Aorta (tissue), 5 donors: ENCODE measurements around the gene RBM11. TPM values are rescaled to one million over a fixed set of nuclear protein-coding genes. Genes with fewer than 3 reads are reported as not detected.
"Not testable (repeated sequence)": the region's sequence is repeated elsewhere in the genome, so short reads cannot be mapped to it uniquely, and the experiment has no call there.

Experiments
- ATAC-seq: fragments of 200-7000 bp; cut with Tn5 transposase; one replicate; pipeline ENCODE4 v1.9.1; 2022; ENCODE audit warnings: moderate library complexity; ENCODE audit not compliant: low FRiP score
- DNase-seq, 2 donors: peaks; one replicate each; pipeline ENCODE4 v3.0.0-alpha.2; 2020
- H3K27ac ChIP-seq, 2 donors: one replicate each; pipeline ENCODE4 v1.5.1; 2013; ENCODE audit warnings: low read length in 2 of 2, mild to moderate bottlenecking in 2 of 2, moderate library complexity in 2 of 2, control low read depth in 1 of 2, inconsistent platforms in 1 of 2, low read depth in 1 of 2
- H3K27me3 ChIP-seq, 2 donors: one replicate each; pipeline ENCODE4 v1.6.1; 2013; ENCODE audit warnings: control low read depth in 1 of 2, low read length in 1 of 2, mild to moderate bottlenecking in 1 of 2, moderate library complexity in 1 of 2; ENCODE audit not compliant: insufficient read depth in 2 of 2, control insufficient read depth in 1 of 2
- H3K36me3 ChIP-seq, 2 donors: one replicate each; pipeline ENCODE4 v1.6.1; 2013; ENCODE audit warnings: control low read depth in 1 of 2, low read length in 1 of 2, mild to moderate bottlenecking in 1 of 2; ENCODE audit not compliant: insufficient read depth in 2 of 2, control insufficient read depth in 1 of 2
- H3K4me1 ChIP-seq, 2 donors: one replicate each; pipeline ENCODE4 v1.6.1; 2013; ENCODE audit warnings: low read length in 2 of 2, control low read depth in 1 of 2, mild to moderate bottlenecking in 1 of 2, moderate library complexity in 1 of 2; ENCODE audit not compliant: insufficient read depth in 2 of 2, control insufficient read depth in 1 of 2
- H3K4me3 ChIP-seq, 2 donors: one replicate each; pipeline ENCODE4 v1.5.1; 2013; ENCODE audit warnings: low read length in 2 of 2, control low read depth in 1 of 2, mild to moderate bottlenecking in 1 of 2
- H3K9me3 ChIP-seq: one replicate; pipeline ENCODE4 v1.6.1; 2013; ENCODE audit warnings: mild to moderate bottlenecking, low read length; ENCODE audit not compliant: control insufficient read depth
- WGBS, 2 donors: extraction: QIAGEN DNeasy Blood & Tissue Kit; methylation state at CpG; one replicate each; pipeline ENCODE4 v1.1.7; 2013; 5-methylcytosine and 5-hydroxymethylcytosine counted together
- intact Hi-C, 2 donors: fragments of 100-400 bp; cut with DNase I; formaldehyde crosslinking; loops; one replicate each; pipeline versions ENCODE4 v1.14.2 to v1.15.0; 2022
- long read RNA-seq, 2 donors: library from polyadenylated mRNA; unstranded; transcript quantifications; one replicate each; pipeline ENCODE4 v2.0.0, GENCODE V29; 2020 to 2021
- polyA plus RNA-seq, 2 donors: library from polyadenylated mRNA; stranded (reverse); fragments of 200-250 nt; gene quantifications; one replicate each; pipeline ENCODE4 v1.2.3, GENCODE V29; 2013
- total RNA-seq, 2 donors: library from RNA; stranded (reverse); fragmentation: NEBNext Ultra II Directional; extraction: Animal tissue kit (Norgen Biotek cat#: 25700); gene quantifications; one replicate each; pipeline ENCODE4 v1.2.1, GENCODE V29; 2021
- donor health status: healthy with polysubstance abuse.
- donor health status: Bipolar disorder and iron deficiency.
- donor health status: DM: no; HTN: no; CAD: no.
- donor health status: DM: no; HTN: no; CAD: no.
- donor health status: DM: yes; HTN: yes; CAD: no.

RBM11 gene
- total RNA-seq (1 to 10 TPM; 1.4 to 1.7 TPM), polyA plus RNA-seq (1 to 10 TPM in 1 of 2 donors, not detected in 1; 1.1 TPM)
- long read RNA-seq, donor 1, partial matches to known transcripts = 0 of 2 reads
- long read RNA-seq, donor 1, other reads (novel, unspliced or antisense) = 1 of 2 reads
- long read RNA-seq, donor 2 = 0 reads

- H3K4me3 ChIP-seq = peak within 1 kb of the TSS; percentile 1 to 22
- H3K9me3 ChIP-seq = no peaks in the 10 kb centered on the region
- ATAC-seq (peak; percentile 83), DNase-seq (peak; percentile 70 to 85)
- peaks cover 0 to 2% of the 10 kb centered on the region in 2 donors for H3K27me3 ChIP-seq
- no peak within 1 kb of the TSS for H3K27ac ChIP-seq
- H3K36me3 ChIP-seq = no peaks in the 10 kb centered on the region
- intact Hi-C loops = no loop called here
- WGBS, 2 donors = 1% methylated on average over 55 of the region's 55 CpGs
- no peaks in the 10 kb centered on the region for H3K4me1 ChIP-seq
Observed at GRCh38 chr21:14215971-14216641, at the start of gene RBM11. RBM11 (plus strand) TSS chr21:14216157; CDS start chr21:14216187, 30 bp downstream.

GRCh38 chr21:14166463-14167223 lies 49.3 kb upstream of the RBM11 start:
- H3K9me3 ChIP-seq, H3K36me3 ChIP-seq, DNase-seq, H3K4me3 ChIP-seq, H3K4me1 ChIP-seq, ATAC-seq, intact Hi-C loops, H3K27ac ChIP-seq, H3K27me3 ChIP-seq: not testable (repeated sequence)
- WGBS, 2 donors = 83 to 86% methylated on average over 16 of the region's 16 CpGs

- DNase-seq (no peak), ATAC-seq (no peak)
- H3K36me3 ChIP-seq = no peaks in the 10 kb centered on the region
- no peak overlapping the region for H3K4me3 ChIP-seq
- no peaks in the 10 kb centered on the region for H3K4me1 ChIP-seq
- H3K9me3 ChIP-seq = no peaks in the 10 kb centered on the region
- no peak overlapping the region for H3K27ac ChIP-seq
- H3K27me3 ChIP-seq = no peaks in the 10 kb centered on the region
- intact Hi-C loops = no loop called here
Observed at GRCh38 chr21:14206222-14206621, 9.7 kb upstream of the RBM11 start.

GRCh38 chr21:14210738-14211137 lies 5.2 kb upstream of the RBM11 start, which contains the start of gene LIPI:
LIPI (minus strand) TSS chr21:14210955; CDS start chr21:14210845, 110 bp downstream.
- no peaks in the 10 kb centered on the region for H3K9me3 ChIP-seq
- WGBS, 2 donors = 82 to 84% methylated on average over 1 of the region's 1 CpG
- ATAC-seq (no peak), DNase-seq (no peak)
- intact Hi-C loops = no loop called here
- no peaks in the 10 kb centered on the region for H3K4me1 ChIP-seq
- H3K4me3 ChIP-seq = no peak within 1 kb of the TSS
- H3K27me3 ChIP-seq = no peaks in the 10 kb centered on the region
- H3K36me3 ChIP-seq = no peaks in the 10 kb centered on the region
- no peak within 1 kb of the TSS for H3K27ac ChIP-seq

GRCh38 chr21:14213164-14213563 lies 2.8 kb upstream of the RBM11 start:
- Histone ChIP-seq H3K4me3 (no peak overlapping the region), H3K36me3 (no peaks in the 10 kb centered on the region), H3K9me3 (no peaks in the 10 kb centered on the region), H3K4me1 (no peaks in the 10 kb centered on the region), H3K27me3 (peaks cover 0 to 2% of the 10 kb centered on the region in 2 donors), H3K27ac (no peak overlapping the region)
- ATAC-seq (no peak), DNase-seq (no peak)
- intact Hi-C loops = no loop called here

- WGBS, 2 donors = 93 to 94% methylated on average over 1 of the region's 1 CpG
- Histone ChIP-seq H3K9me3 (no peaks in the 10 kb centered on the region), H3K36me3 (no peaks in the 10 kb centered on the region), H3K27me3 (no peaks in the 10 kb centered on the region), H3K27ac (no peak overlapping the region), H3K4me3 (no peak overlapping the region), H3K4me1 (no peaks in the 10 kb centered on the region)
- intact Hi-C loops = no loop called here
- ATAC-seq (no peak), DNase-seq (no peak)
Observed at GRCh38 chr21:14223365-14223764, 7.4 kb downstream of the RBM11 start.

GRCh38 chr21:14229399-14229798 lies 13.4 kb downstream of the RBM11 start:
- WGBS, 2 donors = 44 to 66% methylated on average over 1 of the region's 1 CpG

GRCh38 chr21:14235101-14235500 lies 19.1 kb downstream of the RBM11 start:
- DNase-seq (no peak), ATAC-seq (no peak)
- 78 to 83% methylated on average over 5 of the region's 5 CpGs for WGBS, 2 donors
- no peak overlapping the region for H3K4me3 ChIP-seq
- H3K27ac ChIP-seq = no peak overlapping the region
- no peaks in the 10 kb centered on the region for H3K27me3 ChIP-seq
- no peaks in the 10 kb centered on the region for H3K9me3 ChIP-seq
- intact Hi-C loops = no loop called here
- no peaks in the 10 kb centered on the region for H3K4me1 ChIP-seq
- no peaks in the 10 kb centered on the region for H3K36me3 ChIP-seq

More at GRCh38 chr21:14229399-14229798, 13.4 kb downstream of the RBM11 start:
- ATAC-seq (no peak), DNase-seq (no peak)
- Histone ChIP-seq H3K27me3 (no peaks in the 10 kb centered on the region), H3K4me3 (no peak overlapping the region), H3K36me3 (no peaks in the 10 kb centered on the region), H3K27ac (no peak overlapping the region), H3K4me1 (no peaks in the 10 kb centered on the region), H3K9me3 (peaks cover 4% of the 10 kb centered on the region)
- intact Hi-C loops = no loop called here
